ENCODE data around the gene BMERB1.
A peak's percentile ranks its signal among the peaks of the same experiment; 100 is the strongest.
"Not testable (repeated sequence)": the region's sequence is repeated elsewhere in the genome, so short reads cannot be mapped to it uniquely, and the experiment has no call there.

Gene BMERB1

DNA sequence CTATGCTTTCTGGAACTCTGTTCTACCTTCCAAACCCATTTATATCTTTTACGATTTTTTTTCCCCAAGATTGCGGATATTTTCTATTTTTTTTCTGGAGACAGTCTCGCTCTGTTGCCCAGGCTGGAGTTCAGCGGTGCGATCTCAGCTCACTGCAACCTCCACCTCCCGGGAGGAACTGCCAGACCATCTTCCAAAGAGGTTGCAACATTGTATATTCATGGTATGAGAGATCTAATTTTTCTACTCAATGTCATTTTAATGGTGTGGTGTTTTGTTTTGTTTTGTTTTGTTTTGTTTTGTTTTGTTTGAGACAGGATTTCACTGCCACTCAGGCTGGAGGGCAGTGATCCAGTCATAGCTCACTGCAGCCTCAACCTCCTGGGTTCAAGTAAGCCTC is 8.5 kb upstream of the BMERB1 start:
- DNase-seq (ENCODE audit: low read depth in 2 of 2), result no peak

DNA sequence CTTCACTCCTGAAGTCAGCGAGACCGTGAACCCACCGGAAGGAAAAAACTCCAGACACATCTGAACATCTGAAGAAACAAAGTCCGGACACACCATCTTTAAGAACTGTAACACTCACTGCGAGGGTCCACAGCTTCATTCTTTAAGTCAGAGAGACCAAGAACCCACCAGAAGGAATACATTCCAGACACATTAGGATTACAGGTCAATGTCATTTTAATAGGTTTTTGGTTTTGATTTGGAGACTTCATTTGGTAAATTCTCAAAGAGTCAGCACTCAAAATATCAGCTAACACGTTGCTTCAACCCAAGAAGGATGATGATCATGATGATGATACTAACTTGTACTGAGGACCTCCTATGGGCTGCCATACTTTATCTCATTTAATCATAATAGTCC is 7.6 kb upstream of the BMERB1 start:
- no peak for DNase-seq (ENCODE audit: low read depth in 2 of 2)

DNA sequence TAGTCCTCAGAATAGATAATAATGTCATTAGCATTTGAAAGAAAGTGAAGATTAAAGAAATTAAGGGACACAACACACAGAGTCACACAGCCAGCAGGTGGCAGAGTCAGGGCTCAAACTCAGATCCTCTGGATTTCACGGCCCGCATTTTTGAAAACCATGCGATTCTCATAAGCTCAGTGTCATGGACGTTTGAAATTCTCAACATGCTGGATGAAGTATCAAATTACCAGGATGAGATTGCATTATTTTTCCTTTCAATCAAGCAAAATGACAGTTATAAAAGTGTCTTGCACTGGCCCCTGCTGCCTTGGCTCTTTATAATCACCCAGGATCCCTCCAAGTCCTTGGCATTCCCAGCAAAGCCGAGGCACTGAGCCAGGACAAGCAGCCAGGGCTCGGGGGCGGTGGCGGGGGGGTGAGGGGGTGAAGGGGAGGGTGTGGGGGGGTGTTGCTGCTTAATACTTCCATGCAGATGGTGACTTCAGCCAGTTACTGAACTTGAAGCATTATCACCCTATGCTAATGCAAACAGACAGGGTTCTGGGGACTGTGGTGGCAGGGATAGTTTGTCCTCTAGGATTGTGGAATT is 6.6 kb upstream of the BMERB1 start:
- DNase-seq (ENCODE audit: low read depth in 2 of 2), result peak; percentile 16 to 28

DNA sequence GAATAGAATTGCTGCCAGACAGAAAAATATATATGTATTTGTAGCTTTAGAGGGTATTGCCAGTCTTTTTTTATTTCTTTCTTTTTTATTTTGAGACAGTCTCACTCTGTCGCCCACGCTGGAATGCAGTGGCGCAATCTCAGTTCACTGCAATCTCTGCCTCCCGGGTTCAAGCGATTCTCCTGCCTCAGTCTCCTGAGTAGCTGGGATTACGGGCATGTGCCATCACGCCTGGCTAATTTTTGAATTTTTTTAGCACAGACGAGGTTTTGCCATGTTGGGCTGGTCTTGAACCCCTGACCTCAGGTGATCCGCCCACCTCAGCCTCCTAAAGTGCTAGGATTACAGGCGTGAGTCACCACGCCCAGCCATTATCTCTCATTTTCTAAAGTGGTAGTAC is 3.5 kb upstream of the BMERB1 start:
- not testable (repeated sequence) for DNase-seq (ENCODE audit: low read depth in 2 of 2)

DNA sequence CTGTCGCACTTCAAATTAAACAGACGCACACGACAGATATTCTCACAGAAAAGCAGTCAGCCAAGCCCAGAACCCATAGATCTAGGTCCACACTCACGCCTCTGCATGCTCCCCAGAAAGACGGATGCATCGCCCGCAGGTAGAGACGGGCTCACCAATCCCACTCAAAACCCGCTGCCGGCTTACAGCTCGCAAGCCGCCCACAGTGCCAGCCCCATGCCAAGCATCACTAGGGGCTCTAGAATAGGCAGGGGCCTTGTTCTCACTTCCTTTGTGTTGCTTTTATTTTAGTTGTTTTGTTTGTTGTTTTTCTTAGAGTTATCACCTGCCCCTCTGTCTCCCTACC is 336 bp upstream of the BMERB1 start:
- DNase-seq (ENCODE audit: low read depth in 2 of 2), result no peak

DNA sequence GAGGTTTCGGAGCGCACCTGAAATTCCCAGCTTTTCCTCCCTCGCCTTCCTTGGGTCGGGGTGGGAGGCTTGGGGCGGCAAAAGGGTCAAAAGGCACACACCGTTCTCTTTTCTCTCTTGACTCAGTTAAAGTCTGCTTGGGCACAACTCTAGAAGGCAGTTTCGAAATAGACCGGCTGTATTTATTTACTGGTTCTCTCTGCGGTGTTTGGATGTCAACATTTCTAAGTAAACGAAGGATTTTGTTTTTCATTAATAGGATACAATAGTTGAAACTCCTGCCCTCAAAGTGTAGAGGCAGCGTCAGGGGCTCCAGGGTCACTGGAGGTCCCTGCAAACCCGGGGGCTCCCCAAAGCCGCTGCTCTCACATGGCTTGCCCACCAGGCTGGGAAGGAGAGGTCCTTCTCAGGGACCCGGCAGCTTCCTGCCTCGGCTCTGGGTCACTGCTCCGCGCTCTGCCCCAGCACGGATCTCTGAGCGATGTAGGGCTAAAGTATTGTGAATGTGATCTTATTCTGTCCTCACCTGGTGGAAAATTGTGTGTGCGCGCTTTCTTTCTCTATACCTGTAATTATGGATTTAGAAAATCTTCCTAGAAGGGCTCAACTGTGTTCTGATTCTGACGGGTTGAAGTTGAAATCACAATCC is 952 bp downstream of the BMERB1 start:
- DNase-seq (ENCODE audit: low read depth in 2 of 2), result no peak

DNA sequence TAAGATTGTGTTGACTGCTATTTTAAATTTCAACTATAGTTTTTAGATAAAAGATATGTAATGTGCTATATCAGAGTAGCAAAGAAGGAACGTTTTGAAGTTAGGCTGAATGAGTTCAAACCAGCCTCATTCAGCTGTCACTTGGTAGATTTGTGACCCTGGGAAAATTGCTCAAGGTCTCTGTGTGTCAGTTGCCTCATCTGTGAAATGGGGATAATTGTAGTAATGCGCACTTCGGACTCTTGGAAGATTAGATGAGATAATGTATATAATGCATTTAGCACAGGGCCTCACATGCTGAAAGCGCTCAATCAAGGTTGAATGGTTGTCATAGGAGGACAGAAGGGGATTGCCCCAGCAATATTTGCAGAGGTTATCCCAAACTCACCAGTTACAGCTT is 4.7 kb downstream of the BMERB1 start:
- DNase-seq (ENCODE audit: low read depth in 2 of 2), result no peak

DNA sequence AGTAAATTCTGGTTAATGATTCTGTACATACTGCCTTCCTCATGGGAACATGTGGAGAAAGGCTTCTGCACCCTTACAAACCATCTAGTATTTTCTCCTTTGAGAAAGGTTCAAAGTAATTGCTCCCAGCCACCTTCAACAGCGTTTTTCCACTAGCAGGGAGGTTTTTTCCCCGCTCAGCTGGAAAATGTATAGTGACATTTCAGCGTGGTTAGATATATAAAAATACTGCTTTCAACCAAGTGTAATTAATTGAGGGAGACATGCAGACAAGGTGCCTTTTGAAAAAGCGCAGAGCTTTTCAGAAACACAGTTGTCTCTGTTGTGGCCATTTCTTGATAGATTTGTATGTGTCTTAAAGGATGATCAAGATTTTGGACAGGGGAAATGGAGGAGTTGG is 5.1 kb downstream of the BMERB1 start:
- DNase-seq (ENCODE audit: low read depth in 2 of 2), result no peak

DNA sequence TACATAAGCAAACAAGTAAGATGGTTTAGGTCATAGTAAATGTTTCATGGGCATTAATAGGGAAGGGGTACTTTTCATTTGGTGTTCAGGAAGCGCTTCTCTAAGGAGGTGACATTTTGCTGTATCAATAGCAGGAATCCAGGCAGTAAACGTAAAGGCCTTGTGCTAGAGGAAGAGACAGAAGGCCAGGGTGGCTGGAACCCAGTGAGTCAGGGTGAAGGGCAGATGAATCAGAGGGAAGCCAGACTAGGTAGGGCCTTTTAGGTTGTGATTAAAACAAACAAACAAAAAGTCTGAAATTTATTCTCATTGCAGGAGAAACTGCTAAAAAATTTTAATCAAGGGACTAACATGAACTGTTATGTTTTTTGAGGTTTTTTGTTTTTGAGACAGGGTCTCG is 6.5 kb downstream of the BMERB1 start:
- no peak for DNase-seq (ENCODE audit: low read depth in 2 of 2)

DNA sequence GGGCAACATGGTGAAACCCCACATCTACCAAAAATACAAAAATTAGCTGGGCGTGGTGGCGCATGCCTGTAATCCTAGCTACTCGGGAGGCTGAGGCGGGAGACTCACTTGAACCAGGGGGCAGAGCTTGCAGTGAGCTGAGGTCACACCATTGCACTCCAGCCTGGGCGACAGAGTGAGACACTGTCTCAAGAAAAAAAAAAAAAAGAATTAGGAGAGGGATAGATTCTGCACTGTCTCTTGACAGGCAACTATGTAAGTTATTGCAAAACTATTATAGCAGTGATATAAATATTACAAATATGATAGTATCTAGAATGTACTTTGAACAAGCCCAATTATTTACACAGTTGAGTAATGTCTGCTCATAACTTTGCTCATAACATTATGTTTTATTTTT is 7.8 kb downstream of the BMERB1 start:
- DNase-seq (ENCODE audit: low read depth in 2 of 2), result not testable (repeated sequence)

DNA sequence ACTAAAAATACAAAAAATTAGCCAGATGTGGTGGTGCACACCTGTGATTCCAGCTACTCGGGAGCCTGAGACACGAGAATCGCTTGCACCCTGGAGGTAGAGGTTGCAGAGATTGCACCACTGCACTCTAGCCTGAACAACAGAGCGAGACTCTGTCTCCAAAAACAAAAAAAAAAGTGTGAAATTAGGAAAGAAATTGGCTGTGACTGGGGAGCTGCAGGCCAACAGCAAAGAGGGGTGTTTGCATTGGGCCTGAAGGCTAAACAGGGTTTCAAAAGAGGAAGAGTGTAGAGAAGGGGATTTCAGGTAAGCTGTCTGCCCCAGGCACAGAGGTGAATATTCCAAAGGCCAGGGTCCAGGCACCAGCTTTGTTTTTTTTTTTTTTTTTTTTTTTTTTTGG is 9.4 kb downstream of the BMERB1 start:
- no peak for DNase-seq (ENCODE audit: low read depth in 2 of 2)

DNA sequence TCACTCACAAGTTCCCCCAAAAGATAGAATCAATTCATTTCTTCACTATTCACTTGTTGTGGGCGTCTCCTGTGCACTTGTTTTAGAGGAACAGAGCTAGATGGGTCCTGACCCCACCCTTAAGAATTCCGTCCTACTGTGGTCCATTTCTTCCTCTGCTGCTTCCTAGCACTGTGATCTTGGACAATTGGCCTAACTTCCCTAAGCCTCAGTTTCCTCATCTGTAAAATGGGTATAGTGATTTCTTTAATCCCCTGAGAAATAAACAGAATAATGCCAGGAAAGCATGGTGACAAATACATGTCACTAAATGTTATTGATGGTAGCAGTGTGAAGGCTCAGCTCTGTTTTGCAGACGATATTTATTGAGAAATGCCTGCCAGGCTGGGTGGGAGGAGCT is 9.9 kb downstream of the BMERB1 start:
- no peak for DNase-seq (ENCODE audit: low read depth in 2 of 2)

DNA sequence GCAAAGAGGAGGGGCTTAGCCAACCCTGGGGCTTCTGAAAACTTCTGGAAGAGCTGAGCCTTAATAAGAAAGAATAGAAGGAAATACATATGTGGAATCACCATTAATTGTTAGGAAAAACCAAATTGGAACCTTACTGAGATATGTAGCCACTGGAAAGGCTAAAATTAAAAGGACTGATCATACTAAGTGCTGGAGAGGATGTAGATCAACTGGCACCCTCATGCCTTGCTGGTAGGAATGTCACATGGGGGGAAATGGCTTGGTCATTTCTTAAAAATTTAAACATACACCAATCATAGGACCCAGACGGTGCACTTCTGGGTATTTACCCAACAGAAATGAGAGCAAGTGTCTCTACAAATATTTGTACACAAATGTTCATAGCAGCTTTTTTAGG is 11.1 kb downstream of the BMERB1 start:
- no peak for DNase-seq (ENCODE audit: low read depth in 2 of 2)

DNA sequence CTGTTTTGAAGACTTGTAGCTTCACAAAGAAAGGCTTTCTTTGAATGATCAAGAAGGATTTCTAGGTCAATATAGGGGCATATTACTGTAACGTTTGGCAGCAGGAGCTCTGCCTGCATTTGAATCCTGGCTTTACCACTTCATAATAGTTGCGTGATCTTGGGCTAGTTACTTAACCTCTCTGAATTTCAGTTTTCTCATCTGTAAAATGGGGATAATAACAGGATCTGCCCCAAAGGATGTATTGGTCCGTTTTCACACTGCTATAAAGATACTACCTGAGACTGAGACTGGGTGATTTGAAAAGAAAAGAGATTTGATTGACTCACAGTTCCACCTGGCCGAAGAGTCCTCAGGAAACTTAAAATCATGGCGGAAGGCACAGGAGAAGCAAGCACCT is 12.5 kb downstream of the BMERB1 start:
- no peak for DNase-seq (ENCODE audit: low read depth in 2 of 2)

DNA sequence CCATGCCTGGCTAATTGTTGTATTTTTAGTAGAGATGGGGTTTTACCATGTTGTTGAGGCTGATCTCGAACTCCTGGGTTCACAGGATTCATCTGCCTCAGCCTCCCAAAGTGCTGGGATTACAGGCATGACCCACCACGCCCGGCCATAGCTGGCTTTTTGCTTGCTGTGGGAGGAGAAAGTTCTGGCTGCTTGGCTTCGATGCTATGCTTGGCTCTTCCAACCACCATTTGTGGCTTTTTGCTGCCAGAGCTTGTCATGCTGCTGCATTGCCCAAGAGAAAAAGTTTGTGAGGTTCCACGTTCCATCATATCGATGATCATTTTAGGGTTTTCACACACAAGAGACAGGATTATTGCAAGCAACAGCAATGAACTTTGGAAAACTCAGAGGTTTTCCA is 16.2 kb downstream of the BMERB1 start:
- no peak for DNase-seq (ENCODE audit: low read depth in 2 of 2)

DNA sequence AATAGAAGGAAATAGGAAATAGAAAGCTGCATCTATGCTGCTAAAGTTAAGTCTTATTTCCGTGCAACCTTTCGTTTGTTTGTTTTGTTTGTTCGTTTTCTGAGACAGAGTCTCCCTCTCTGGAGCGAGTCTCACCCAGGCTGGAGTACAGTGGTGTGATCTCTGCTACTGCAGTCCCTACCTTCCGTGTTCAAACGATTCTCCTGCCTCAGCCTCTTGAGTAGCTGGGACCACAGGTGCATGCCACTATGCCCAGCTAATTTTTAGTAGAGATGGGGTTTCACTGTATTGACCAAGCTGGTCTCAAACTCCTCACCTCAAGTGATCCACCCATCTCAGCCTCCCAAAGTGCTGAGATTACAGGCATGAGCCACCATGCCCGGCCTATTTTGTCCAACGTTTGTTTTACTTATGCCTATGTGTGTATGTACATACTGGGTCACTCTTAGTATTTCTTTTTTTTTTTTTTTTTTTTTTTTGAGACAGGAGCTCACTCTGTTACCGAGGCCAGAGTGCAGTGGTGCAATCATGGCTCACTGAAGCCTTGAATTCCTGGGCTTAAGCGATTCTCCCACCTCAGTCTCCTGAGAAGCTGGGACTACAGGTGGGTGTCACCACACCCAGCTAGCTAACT is 16.8 kb downstream of the BMERB1 start:
- no peak for DNase-seq (ENCODE audit: low read depth in 2 of 2)

DNA sequence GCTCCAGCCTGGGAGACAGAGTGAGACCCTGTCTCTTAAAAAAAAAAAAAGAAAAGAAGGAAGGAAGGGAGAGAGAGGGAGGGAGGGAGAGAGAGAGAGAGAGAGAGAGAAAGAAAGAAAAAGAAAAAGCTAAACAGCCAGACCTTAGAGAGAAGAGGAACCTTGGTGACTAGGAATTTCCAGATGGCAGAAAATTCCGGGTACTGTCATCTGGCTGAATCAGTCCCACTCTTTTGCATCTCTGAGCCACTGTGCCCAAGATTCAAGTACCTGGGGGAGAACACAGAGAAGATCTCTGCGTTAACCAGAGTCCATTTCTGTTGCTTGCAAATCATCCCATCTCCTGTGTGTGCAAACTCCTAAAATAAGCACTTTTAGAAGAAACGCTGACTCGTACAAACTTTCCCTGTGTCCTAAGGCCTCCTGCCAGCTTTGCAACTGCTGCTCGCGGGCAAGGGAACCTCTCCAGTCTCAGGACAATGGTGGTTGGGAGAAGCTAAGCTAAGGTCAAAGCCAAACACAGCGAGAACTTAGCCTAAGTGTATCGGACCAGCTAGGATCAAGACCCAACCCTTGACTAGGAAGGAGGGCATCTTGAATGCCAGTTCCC is 18.0 kb downstream of the BMERB1 start:
- DNase-seq (ENCODE audit: low read depth in 2 of 2), result no peak

DNA sequence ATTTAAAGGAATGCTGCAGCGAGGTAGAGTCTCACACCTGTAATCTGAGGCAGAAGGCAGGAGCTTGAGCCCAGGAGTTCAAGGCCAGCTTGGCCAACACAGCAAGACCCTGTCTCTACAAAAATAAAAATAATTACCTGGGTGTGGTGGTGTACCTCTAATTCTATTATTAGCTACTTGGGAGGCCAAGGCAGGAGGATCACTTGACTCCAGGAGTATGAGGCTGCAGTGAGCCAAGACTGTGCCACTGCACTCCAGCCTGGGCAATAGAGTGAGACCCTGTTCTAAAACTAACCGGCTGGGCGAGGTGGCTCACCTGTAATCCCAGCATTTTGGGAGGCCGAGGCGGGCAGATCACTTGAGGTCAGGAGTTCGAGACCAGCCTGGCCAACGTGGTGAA is 18.9 kb downstream of the BMERB1 start:
- not testable (repeated sequence) for DNase-seq (ENCODE audit: low read depth in 2 of 2)

DNA sequence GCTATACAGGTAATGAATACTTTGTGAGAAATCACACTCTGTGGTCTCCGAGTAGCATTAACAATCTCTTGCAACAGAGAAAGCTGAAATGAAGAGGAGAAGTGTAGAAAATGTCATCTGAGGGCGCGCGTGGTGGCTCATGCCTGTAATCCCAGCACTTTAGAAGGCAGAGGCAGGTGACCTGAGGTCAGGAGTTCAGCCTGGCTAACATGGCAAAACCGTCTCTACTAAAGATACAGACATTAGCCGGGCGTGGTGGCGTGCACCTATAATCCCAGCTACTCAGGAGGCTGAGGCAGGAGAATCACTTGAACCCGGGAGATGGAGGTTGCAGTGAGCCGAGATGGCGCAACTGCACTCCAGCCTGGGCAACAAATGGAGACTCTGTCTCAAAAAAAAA is 20.5 kb downstream of the BMERB1 start:
- not testable (repeated sequence) for DNase-seq (ENCODE audit: low read depth in 2 of 2)

DNA sequence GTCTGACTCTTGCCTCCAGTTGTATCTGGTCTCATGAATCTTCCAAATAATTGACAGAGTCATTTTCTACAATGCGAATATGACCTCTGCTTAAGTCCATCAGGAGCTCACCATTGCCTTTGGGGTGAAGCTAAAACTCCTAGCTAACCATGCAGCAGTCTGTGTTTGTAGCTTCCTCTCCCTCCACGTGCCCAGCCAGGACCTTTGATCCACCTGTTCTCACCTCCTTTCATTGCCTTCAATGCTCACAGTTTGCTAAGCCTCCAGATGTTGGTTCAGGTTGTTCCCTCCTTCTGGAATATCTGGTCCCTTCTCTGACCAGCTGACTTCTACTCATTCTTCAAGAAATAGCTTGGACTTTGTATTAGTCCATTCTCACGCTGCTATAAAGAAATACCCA is 23.0 kb downstream of the BMERB1 start:
- no peak for DNase-seq (ENCODE audit: low read depth in 2 of 2)

DNA sequence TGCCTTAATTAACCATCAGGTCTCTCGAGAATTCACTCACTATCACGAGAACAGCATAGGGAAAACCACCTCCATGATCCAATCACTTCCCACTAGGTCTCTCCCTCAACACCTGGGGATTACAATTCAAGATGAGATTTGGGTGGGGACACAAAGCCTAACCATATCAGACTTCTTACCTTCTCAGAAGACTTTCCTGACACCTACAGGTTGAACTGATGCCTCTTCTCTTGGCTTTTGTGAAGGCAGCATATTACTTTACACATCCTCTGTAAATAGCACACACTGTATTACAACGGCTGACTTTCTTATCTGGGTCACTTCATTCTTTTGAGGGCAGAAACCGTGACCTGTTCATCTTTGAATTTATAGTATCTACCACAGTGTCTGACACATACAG is 23.6 kb downstream of the BMERB1 start:
- DNase-seq (ENCODE audit: low read depth in 2 of 2), result no peak

DNA sequence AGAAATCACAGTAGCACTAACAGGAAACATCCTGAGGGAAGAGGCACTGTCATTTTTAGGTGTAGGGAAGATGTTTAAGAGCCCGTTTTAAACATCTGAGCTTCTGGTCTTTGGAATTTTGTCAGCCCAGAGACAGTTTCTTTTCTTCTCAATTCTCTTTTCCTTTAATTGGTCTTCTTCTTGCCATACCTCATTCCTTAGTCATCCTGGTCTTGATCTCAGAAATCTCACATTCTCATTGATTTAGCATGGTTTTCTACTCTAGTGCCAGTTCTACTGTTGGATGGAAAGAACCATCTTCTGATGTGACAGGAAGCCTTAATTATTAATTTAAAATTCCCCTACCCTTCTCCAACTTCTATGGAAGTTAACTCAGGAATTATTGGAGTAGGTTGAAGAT is 25.4 kb downstream of the BMERB1 start:
- no peak for DNase-seq (ENCODE audit: low read depth in 2 of 2)

DNA sequence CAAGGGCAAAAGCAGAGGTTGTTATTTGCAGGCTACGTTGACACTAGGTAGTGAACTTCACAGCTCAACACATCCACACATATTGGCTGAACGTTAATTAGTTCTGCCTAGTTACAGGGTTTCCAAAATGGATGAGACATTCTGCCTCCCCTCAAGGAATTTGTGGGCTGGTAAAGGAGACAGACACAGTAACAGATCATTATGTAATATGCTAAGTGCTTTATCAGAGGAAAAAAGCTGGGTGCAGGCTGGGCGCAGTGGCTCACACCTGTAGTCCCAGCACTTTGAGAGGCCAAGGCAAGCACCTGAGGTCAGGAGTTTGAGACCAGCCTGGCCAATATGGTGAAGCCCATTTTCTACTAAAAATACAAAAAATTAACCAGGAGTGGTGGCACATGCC is 26.2 kb downstream of the BMERB1 start:
- DNase-seq (ENCODE audit: low read depth in 2 of 2), result no peak
